ENCODE data around the gene FBN3.

- TF ChIP-seq EZH2 (IDR thresholded peaks at IDR 0.05; ENCODE audit: borderline replicate concordance, insufficient read depth, low read length, poor library complexity, severe bottlenecking): no peak
- TF ChIP-seq POLR2AphosphoS5 (IDR thresholded peaks at IDR 0.05): no peak
- TF ChIP-seq CTCF (IDR thresholded peaks at IDR 0.05; ENCODE audit: poor library complexity, severe bottlenecking): no peak
- no peak for TF ChIP-seq EP300 (conservative IDR thresholded peaks at IDR 0.05; ENCODE audit: poor library complexity, severe bottlenecking)
- TF ChIP-seq REST (IDR thresholded peaks at IDR 0.05; ENCODE audit: borderline replicate concordance): no peak
- TF ChIP-seq TAF1 (IDR thresholded peaks at IDR 0.05; ENCODE audit: low read depth): no peak
- TF ChIP-seq MXI1 (conservative IDR thresholded peaks at IDR 0.05; ENCODE audit: poor library complexity, severe bottlenecking): no peak
These were observed 120.4 kb downstream of the FBN3 start for GRCh38 chr19:8028951-8029491.

All from neural cell (in vitro differentiated cells).